Measurements from ENCODE around the gene MBD5.

The MBD5 gene

GRCh38 chr2:148459377-148459778 is 438.5 kb downstream of the MBD5 start:
- no peak for DNase-seq (ENCODE audit: extremely low spot score)
- ChIA-PET POLR2A (no interaction called here), CTCF (interaction anchor here (1.5 kb wide), 1 partner anchor 10 kb away, joined by 5 read pairs; no protein-coding TSS in a partner anchor)
- no peak for TF ChIP-seq CTCF (IDR thresholded peaks at IDR 0.05; ENCODE audit: control extremely low read depth, extremely low read depth, low read depth, missing control alignments)

- no peak for TF ChIP-seq CTCF (IDR thresholded peaks at IDR 0.05; ENCODE audit: control extremely low read depth, extremely low read depth, low read depth, missing control alignments)
- ChIA-PET POLR2A (no interaction called here), CTCF (no interaction called here)
- DNase-seq (ENCODE audit: extremely low spot score): no peak
Measured at GRCh38 chr2:148461876-148462275, 441.0 kb downstream of the MBD5 start.

- ChIA-PET POLR2A (no interaction called here), CTCF (interaction anchor here (1.3 kb wide), 1 partner anchor 8 kb away, joined by 4 read pairs; no protein-coding TSS in a partner anchor)
- no peak for TF ChIP-seq CTCF (IDR thresholded peaks at IDR 0.05; ENCODE audit: control extremely low read depth, extremely low read depth, low read depth, missing control alignments)
- no peak for DNase-seq (ENCODE audit: extremely low spot score)
Measured at GRCh38 chr2:148475626-148476025, 454.7 kb downstream of the MBD5 start.

- no peak for DNase-seq (ENCODE audit: extremely low spot score)
- POLR2A ChIA-PET: no interaction called here
- TF ChIP-seq CTCF (IDR thresholded peaks at IDR 0.05; ENCODE audit: control extremely low read depth, extremely low read depth, low read depth, missing control alignments): no peak
- CTCF ChIA-PET: no interaction called here
Measured at GRCh38 chr2:148479398-148479797, 458.5 kb downstream of the MBD5 start.

GRCh38 chr2:148483665-148484064 is 462.8 kb downstream of the MBD5 start:
- POLR2A ChIA-PET: no interaction called here

GRCh38 chr2:148484066-148484465 is 463.2 kb downstream of the MBD5 start:
- ChIA-PET CTCF (interaction anchor here (0.7 to 3.1 kb wide), 4 partner anchors 9 to 25 kb away, joined by 4 to 15 read pairs (median 5); no protein-coding TSS in a partner anchor), POLR2A (no interaction called here)
- TF ChIP-seq CTCF (IDR thresholded peaks at IDR 0.05; ENCODE audit: control extremely low read depth, extremely low read depth, low read depth, missing control alignments): no peak
- no peak for DNase-seq (ENCODE audit: extremely low spot score)

More at GRCh38 chr2:148483665-148484064, 462.8 kb downstream of the MBD5 start:
- no peak for DNase-seq (ENCODE audit: extremely low spot score)
- no peak for TF ChIP-seq CTCF (IDR thresholded peaks at IDR 0.05; ENCODE audit: control extremely low read depth, extremely low read depth, low read depth, missing control alignments)
- CTCF ChIA-PET: interaction anchor here (0.7 to 1.9 kb wide), 4 partner anchors 9 to 26 kb away, joined by 3 to 5 read pairs (median 4); no protein-coding TSS in a partner anchor
